HG03159 (cell line): ENCODE results near the gene ASCL2.

Experiments used
- ATAC-seq: cut with Tn5 transposase; IDR thresholded peaks from one replicate; pipeline ENCODE4 v1.9.1; 2021; ENCODE audit warnings: mild to moderate bottlenecking, moderate library complexity; ENCODE audit not compliant: unreplicated experiment

The ASCL2 gene

DNA sequence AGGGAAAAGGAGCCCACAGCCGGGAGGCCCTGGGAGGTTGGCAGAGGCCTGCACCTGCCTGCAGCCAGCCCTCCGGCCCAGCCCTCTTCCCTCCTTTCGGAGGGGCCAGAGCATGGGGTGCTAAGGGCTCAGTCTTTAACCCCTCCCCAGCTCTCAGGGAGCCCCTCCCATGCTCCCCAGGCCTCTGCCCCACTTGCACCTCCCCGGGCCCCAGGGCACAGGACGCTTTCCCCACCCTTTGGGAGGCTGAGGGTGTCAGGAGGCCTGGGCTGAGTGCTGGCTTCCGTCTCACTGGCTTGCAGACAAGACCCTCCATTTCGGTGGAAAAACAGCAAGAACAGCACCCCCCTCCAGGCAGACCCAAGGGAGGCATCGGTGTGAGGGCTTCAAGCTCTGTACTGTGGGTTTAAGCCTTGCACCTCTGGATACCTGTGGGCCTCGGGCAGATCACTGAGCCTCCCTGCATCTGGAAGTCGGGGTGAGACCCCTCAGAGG lies 7.3 kb downstream of the ASCL2 start:
- no peak for ATAC-seq

DNA sequence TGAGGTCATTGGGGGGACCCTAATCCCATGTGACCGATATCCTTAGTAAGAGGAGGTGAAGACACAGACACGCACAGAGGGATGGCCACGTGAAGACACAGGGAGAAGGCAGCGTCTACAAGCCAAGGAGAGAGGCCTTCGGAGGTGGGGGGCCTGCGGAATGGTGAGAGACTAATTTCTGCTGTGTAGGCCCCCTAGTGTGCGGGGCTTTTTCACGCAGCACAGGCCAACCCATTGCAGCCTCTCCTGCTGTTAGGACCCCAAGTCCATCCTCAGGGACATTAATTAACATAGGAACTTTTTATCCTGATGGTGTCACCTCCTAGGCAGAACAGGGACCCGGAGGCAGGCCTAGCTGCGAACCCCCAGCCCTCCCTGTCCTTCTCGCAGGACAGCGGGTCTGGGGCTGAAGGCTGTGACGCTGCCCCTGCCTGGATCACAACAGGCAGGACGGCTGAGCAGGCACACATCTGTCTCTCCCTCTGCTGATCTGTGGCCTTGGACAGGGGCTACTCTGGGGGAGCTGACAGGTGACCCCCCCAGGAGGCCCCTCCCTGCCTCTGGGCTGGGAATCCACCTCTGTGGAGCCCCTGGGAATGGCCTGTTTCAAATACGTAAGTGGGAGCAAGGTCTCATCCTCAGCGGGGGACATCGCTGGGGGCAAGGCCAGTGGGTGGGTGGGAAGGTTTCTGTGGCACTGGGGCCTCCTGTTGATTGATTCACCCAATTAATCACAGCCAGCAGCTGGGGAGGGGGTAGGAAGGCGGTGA lies 7.9 kb downstream of the ASCL2 start:
- ATAC-seq, result no peak

DNA sequence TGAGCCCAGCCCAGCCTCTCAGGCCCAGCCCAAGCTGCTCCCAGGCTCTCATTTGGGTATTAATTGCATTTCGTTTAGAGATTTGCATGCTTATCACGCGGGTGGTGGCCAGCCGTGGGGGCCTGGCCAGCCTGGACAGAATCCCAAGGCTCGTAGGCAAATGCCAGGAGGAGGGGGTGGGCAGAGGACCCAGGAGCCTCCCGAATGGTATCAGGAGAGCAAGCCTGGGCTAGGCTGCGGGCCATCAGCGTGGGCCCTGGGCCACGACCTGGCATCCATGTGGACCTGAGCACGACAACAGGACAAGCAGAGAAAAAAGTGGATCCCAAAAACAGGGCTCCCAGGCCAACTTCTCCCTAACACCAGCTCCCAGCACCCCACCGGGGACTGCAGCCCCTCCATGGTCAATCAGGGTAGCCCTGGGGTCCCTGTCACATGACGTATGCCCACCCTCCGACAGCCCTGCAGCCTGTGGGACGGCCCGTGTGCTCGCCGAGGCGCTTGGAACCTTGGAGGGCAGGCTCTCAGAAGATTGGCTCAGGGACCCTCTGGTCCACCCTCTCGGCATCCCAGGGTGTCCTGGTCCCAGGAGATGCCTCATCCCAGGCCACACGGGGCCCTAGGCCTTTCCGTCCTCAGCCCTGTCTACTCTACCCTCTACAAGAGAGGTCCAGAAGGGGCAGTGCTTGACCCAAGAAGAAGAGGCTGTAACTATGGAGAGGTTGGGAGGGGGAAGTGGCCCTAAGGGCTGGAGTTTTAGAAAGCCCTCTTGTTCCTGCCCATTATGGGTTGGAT lies 8.8 kb downstream of the ASCL2 start:
- no peak for ATAC-seq

GRCh38 chr11:2260491-2261364 lies 9.7 kb downstream of the ASCL2 start:
- ATAC-seq, result no peak

DNA sequence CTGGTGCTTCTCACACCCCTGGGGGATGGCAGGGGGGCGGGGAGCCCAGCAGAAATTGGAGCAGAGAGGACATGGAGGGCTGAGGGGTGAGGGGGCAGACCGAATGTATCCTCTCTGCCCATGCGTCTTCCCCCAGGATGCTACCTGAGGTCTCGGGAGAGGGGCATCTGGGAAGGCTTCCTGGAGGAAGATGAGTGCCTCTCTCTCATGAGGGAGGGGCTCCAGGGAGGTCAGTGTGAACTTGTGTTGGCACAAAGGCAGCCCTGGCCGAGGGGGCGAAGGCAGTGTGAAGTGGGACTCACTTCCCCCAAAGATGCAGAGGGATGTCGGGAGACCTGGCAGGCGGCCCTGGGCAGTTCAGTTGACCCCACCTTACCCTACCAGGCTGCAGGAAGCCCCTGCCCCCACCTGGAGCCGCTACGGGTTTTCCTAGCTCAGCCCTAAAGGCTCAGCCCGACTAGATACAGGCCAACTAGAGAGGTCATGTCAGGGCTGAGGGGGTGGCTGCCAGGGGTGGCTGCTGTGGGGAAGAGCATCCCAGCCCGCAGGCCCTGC lies 10.4 kb downstream of the ASCL2 start:
- ATAC-seq, result no peak

DNA sequence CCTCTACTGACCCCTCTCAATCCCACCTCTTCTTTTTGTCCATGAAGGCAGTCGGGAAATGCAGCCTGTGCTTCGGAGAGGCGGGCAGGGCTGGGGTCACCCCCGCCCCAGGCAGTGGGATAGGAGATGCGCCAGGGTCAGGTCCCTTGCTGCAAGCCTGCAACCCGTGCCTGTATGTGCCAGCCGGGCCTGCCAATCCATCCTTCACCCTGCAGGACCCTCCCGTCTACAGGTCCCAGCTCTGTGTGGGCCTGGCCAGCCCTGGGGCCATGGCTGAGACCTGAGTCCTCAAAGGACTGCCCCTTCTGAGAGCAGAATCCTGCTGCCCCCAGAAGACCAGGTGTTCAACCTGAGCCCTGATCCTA lies 10.9 kb downstream of the ASCL2 start:
- no peak for ATAC-seq

GRCh38 chr11:2258501-2259465 lies 11.6 kb downstream of the ASCL2 start:
- ATAC-seq, result no peak

GRCh38 chr11:2256951-2257700 lies 13.3 kb downstream of the ASCL2 start:
- no peak for ATAC-seq

GRCh38 chr11:2256293-2256913 lies 14.0 kb downstream of the ASCL2 start:
- no peak for ATAC-seq

- ATAC-seq, result no peak
These were observed 18.4 kb downstream of the ASCL2 start for GRCh38 chr11:2252018-2252417.

DNA sequence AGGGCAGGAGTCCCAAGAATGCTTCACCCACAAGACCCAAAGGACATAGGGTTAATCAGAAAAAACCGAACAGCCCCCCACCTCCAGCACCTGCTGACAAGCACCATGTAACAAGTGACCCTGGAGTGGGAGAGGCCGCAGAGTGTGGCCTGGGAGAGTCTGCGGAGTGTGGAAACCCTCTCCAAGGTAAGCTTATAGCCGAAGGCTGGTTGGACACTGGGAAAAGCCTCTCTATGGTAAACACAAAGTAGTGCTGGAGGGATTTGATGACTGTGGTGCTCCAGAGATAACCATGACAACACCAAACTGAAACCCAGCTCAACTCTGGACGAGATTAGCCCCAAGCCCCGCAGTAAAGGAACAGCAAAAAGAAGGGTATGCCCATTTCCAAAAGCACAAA lies 19.2 kb downstream of the ASCL2 start:
- ATAC-seq, result no peak

- ATAC-seq, result no peak
These were observed 19.9 kb downstream of the ASCL2 start for GRCh38 chr11:2250485-2250884.

- ATAC-seq, result no peak
These were observed 20.3 kb downstream of the ASCL2 start for GRCh38 chr11:2250041-2250440.

DNA sequence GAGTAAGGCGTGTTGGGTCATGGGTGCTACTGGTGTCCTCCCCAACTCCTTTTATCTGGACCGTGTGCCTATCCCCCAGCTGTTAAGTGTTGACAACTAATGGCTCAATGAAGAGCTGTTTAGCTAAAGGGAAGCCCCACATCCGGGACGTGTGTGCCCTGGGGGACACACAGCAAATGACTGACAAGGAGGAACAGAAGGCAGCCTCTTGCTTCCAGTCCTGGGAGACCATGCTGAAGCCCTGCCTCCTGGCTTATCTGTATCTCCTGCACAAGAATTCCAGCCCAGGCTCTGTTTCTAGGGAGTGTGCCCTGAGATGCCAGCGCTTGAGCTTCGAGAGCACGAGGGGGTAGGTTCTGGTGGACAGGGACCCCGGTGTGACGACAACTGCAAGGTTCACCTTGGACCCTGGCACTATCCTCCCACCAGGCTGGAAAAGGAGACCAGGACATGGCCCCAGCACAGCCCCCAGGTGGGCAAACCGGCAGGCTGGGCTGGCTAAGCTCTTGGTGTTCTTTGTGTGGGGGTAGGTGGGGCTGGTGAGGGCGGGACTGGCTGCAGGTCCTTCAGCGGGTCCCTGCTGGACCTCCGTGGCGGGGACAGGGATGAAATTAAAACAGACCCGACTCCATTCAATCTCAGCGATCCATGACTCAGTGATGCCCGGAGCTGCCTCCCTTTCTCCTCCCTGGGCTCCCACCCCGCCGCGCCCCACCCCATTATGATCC lies 21.0 kb downstream of the ASCL2 start:
- no peak for ATAC-seq

- no peak for ATAC-seq
These were observed 21.6 kb downstream of the ASCL2 start for GRCh38 chr11:2248762-2249161.

DNA sequence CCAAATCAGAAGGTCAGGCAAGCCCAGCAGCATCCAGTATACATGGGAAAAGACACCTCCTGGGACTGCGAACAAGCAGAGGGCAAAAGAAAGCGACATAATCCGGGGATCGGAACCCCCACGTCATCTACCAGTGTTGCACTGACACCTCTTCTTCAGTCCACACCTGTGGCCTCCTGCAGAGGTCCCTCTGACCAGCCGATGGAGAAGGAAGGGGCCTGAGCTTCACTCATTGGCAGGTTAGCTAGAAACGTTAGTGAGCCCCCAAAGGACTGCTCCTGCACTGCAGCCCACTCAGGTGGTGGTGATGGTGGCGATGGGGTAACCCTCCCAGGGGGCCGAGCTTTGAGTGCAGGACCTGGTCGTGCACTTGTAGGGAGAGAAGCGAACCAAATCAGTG lies 22.1 kb downstream of the ASCL2 start:
- no peak for ATAC-seq

GRCh38 chr11:2247496-2247895 lies 22.9 kb downstream of the ASCL2 start:
- no peak for ATAC-seq

GRCh38 chr11:2240834-2241233 lies 29.6 kb downstream of the ASCL2 start:
- ATAC-seq, result no peak
